A204.1 (cell line): ENCODE measurements around the gene FRMPD2.
"Not testable (repeated sequence)": the region's sequence is repeated elsewhere in the genome, so short reads cannot be mapped to it uniquely, and the experiment has no call there.

Experiments
- FAIRE-seq: peaks from 2 replicates; lab custom pipeline; 2012; peaks lifted over from hg19 to GRCh38; lab: Jason Lieb, UNC

Gene FRMPD2

GRCh38 chr10:48287417-48288391 lies 13.2 kb upstream of the FRMPD2 start:
- no peak for FAIRE-seq

GRCh38 chr10:48286356-48286755 lies 11.9 kb upstream of the FRMPD2 start:
- FAIRE-seq: no peak

- FAIRE-seq: no peak
Observed at GRCh38 chr10:48285710-48286109, 11.2 kb upstream of the FRMPD2 start.

GRCh38 chr10:48284811-48285210 lies 10.3 kb upstream of the FRMPD2 start:
- FAIRE-seq: no peak

GRCh38 chr10:48284002-48284546 lies 9.6 kb upstream of the FRMPD2 start:
- no peak for FAIRE-seq

- no peak for FAIRE-seq
Observed at GRCh38 chr10:48282829-48283228, 8.3 kb upstream of the FRMPD2 start.

GRCh38 chr10:48281697-48282096 lies 7.2 kb upstream of the FRMPD2 start:
- FAIRE-seq: not testable (repeated sequence)

- no peak for FAIRE-seq
Observed at GRCh38 chr10:48279081-48279751, 4.7 kb upstream of the FRMPD2 start.

- FAIRE-seq: no peak
Observed at GRCh38 chr10:48277093-48277492, 2.6 kb upstream of the FRMPD2 start.

- FAIRE-seq: no peak
Observed at GRCh38 chr10:48273741-48274140, 755 bp downstream of the FRMPD2 start.

GRCh38 chr10:48272682-48273081 lies 1.8 kb downstream of the FRMPD2 start:
- no peak for FAIRE-seq

- FAIRE-seq: no peak
Observed at GRCh38 chr10:48271047-48271730, 3.3 kb downstream of the FRMPD2 start.

GRCh38 chr10:48266528-48266927 lies 8.0 kb downstream of the FRMPD2 start:
- FAIRE-seq: no peak

GRCh38 chr10:48258105-48258504 lies 16.4 kb downstream of the FRMPD2 start:
- no peak for FAIRE-seq

GRCh38 chr10:48257407-48257961 lies 17.0 kb downstream of the FRMPD2 start:
- FAIRE-seq: no peak

- no peak for FAIRE-seq
Observed at GRCh38 chr10:48255722-48256121, 18.8 kb downstream of the FRMPD2 start.

- FAIRE-seq: no peak
Observed at GRCh38 chr10:48254750-48255512, 19.6 kb downstream of the FRMPD2 start.

- FAIRE-seq: no peak
Observed at GRCh38 chr10:48253970-48254657, 20.4 kb downstream of the FRMPD2 start.

GRCh38 chr10:48252354-48252650 lies 22.2 kb downstream of the FRMPD2 start:
- no peak for FAIRE-seq

- no peak for FAIRE-seq
Observed at GRCh38 chr10:48251525-48252353, 22.8 kb downstream of the FRMPD2 start.
